Measurements from ENCODE around the gene CNIH3.

- TF ChIP-seq POLR2AphosphoS5 (IDR thresholded peaks at IDR 0.05; ENCODE audit: low read depth, low read length) (no peak), CBX3 (IDR thresholded peaks at IDR 0.05; ENCODE audit: low read depth) (no peak), CTCF (IDR thresholded peaks at IDR 0.05 in 2 of 3, conservative IDR thresholded peaks at IDR 0.05 in 1 of 3; ENCODE audit: borderline replicate concordance in 1 of 3, insufficient read depth in 1 of 3, low read depth in 2 of 3, low read length in 2 of 3) (no peak), MAX (IDR thresholded peaks at IDR 0.05) (no peak), POLR2A (IDR thresholded peaks at IDR 0.05; ENCODE audit: borderline replicate concordance, extremely low read depth, insufficient read depth, insufficient read length) (no peak)
Observed at GRCh38 chr1:224744521-224744920, 128.4 kb downstream of the CNIH3 start.

Measured in HCT116 (cell line).